Right atrium auricular region (tissue), 2 donors: ENCODE data around the gene CLOCK. TPM values are rescaled to one million over a fixed set of nuclear protein-coding genes. Genes with fewer than 3 reads are reported as not detected.

ENCODE experiments used
- DNase-seq: peaks from one replicate; pipeline ENCODE4 v3.0.0-alpha.2; 2019; ENCODE audit warnings: low spot score
- H3K27ac ChIP-seq, 2 donors: fragments of 200-600 bp; sonication (generic); 1 replicate in 1 of 2; 2 replicates in 1 of 2; pipeline ENCODE4 v1.5.1; 2016 to 2019
- H3K27me3 ChIP-seq, 2 donors: fragments of 200-600 bp; sonication (generic); one replicate each; pipeline versions ENCODE4 v1.5.1 to v1.6.0; 2017 to 2019
- H3K36me3 ChIP-seq: fragments of 200-600 bp; sonication (generic); one replicate; pipeline ENCODE4 v1.5.1; 2016
- H3K4me1 ChIP-seq, 2 donors: fragments of 200-600 bp; sonication (generic); one replicate each; pipeline versions ENCODE4 v1.5.1 to v1.6.0; 2017 to 2019
- H3K4me3 ChIP-seq, 2 donors: fragments of 200-600 bp; sonication (generic); 1 replicate in 1 of 2; 2 replicates in 1 of 2; pipeline ENCODE4 v1.5.1; 2017 to 2019; ENCODE audit warnings: mild to moderate bottlenecking in 1 of 2, moderate library complexity in 1 of 2
- H3K9me3 ChIP-seq, 2 donors: fragments of 200-600 bp; sonication (generic); one replicate each; pipeline ENCODE4 v1.5.1; 2019
- CTCF ChIP-seq, 2 donors: fragments of 200-600 bp; sonication (generic); IDR thresholded peaks; one replicate each; pipeline ENCODE4 v1.5.1; 2019; ENCODE audit warnings: antibody characterized with exemption in 2 of 2
- total RNA-seq, 2 donors: library from RNA; depleted of rRNA; stranded (reverse); fragments of >200 nt; gene quantifications; one replicate each; pipeline ENCODE4 v1.1.0, GENCODE V29; 2016

CLOCK gene
- total RNA-seq, 2 donors from 2014 or later: 29.8 to 33.2 TPM

- Histone ChIP-seq H3K27me3 (no peaks in the 10 kb centered on the region), H3K4me1 (no peaks in the 10 kb centered on the region), H3K4me3 (no peak overlapping the region), H3K36me3 (no peaks in the 10 kb centered on the region), H3K9me3 (peaks cover 0 to 5% of the 10 kb centered on the region in 2 donors), H3K27ac (no peak overlapping the region)
- no peak for TF ChIP-seq CTCF (IDR thresholded peaks at IDR 0.05)
- no peak for DNase-seq
Observed at GRCh38 chr4:55538531-55538930, 8.2 kb downstream of the CLOCK start.

- H3K4me3 ChIP-seq: no peak overlapping the region
- H3K27me3 ChIP-seq: no peaks in the 10 kb centered on the region
- no peaks in the 10 kb centered on the region for H3K36me3 ChIP-seq
- peaks cover 0 to 18% of the 10 kb centered on the region in 2 donors for H3K9me3 ChIP-seq
- DNase-seq: no peak
- H3K4me1 ChIP-seq: no peaks in the 10 kb centered on the region
- H3K27ac ChIP-seq: no peak overlapping the region
- TF ChIP-seq CTCF (IDR thresholded peaks at IDR 0.05): no peak
Observed at GRCh38 chr4:55534306-55534705, 12.4 kb downstream of the CLOCK start.

GRCh38 chr4:55530691-55531090 lies 16.0 kb downstream of the CLOCK start:
- TF ChIP-seq CTCF (IDR thresholded peaks at IDR 0.05): no peak

GRCh38 chr4:55530167-55530566 lies 16.5 kb downstream of the CLOCK start:
- Histone ChIP-seq H3K9me3 (peaks cover 0 to 18% of the 10 kb centered on the region in 2 donors), H3K27ac (no peak overlapping the region), H3K27me3 (no peaks in the 10 kb centered on the region), H3K4me1 (no peaks in the 10 kb centered on the region), H3K36me3 (no peaks in the 10 kb centered on the region), H3K4me3 (no peak overlapping the region)
- no peak for DNase-seq
- no peak for TF ChIP-seq CTCF (IDR thresholded peaks at IDR 0.05)

More at GRCh38 chr4:55530691-55531090, 16.0 kb downstream of the CLOCK start:
- Histone ChIP-seq H3K4me3 (no peak overlapping the region), H3K9me3 (peaks cover 0 to 18% of the 10 kb centered on the region in 2 donors), H3K27ac (no peak overlapping the region), H3K27me3 (no peaks in the 10 kb centered on the region), H3K4me1 (no peaks in the 10 kb centered on the region), H3K36me3 (no peaks in the 10 kb centered on the region)
- DNase-seq: no peak

GRCh38 chr4:55528491-55528890 lies 18.2 kb downstream of the CLOCK start:
- H3K4me1 ChIP-seq: no peaks in the 10 kb centered on the region
- DNase-seq: no peak

More at GRCh38 chr4:55528491-55528890, 18.2 kb downstream of the CLOCK start:
- no peak overlapping the region for H3K27ac ChIP-seq
- TF ChIP-seq CTCF (IDR thresholded peaks at IDR 0.05): no peak
- no peaks in the 10 kb centered on the region for H3K36me3 ChIP-seq
- H3K4me3 ChIP-seq: no peak overlapping the region
- H3K27me3 ChIP-seq: no peaks in the 10 kb centered on the region
- peaks cover 0 to 13% of the 10 kb centered on the region in 2 donors for H3K9me3 ChIP-seq
